Trophoblast cell (in vitro differentiated cells and primary cell): ENCODE measurements around the gene LCK.

Experiments
- DNase-seq, 2 donors: peaks; one replicate each; pipeline ENCODE4 v3.0.0-alpha.2; 2016
- H2AFZ ChIP-seq: 2 replicates; pipeline ENCODE4 v1.6.1; 2013; ENCODE audit warnings: low read length, moderate library complexity, mild to moderate bottlenecking; ENCODE audit not compliant: insufficient read depth, poor library complexity
- H2AK5ac ChIP-seq: 2 replicates; pipeline ENCODE4 v1.6.1; 2013; ENCODE audit warnings: mild to moderate bottlenecking, low read length
- H2BK120ac ChIP-seq: 2 replicates; pipeline ENCODE4 v1.6.1; 2013; ENCODE audit warnings: low read length, mild to moderate bottlenecking, moderate library complexity; ENCODE audit not compliant: insufficient read depth, poor library complexity
- H2BK12ac ChIP-seq: 2 replicates; pipeline ENCODE4 v1.6.1; 2013; ENCODE audit warnings: mild to moderate bottlenecking, low read length, moderate library complexity
- H2BK5ac ChIP-seq: 2 replicates; pipeline ENCODE4 v1.6.1; 2013; ENCODE audit warnings: low read length, low read depth, moderate library complexity, mild to moderate bottlenecking; ENCODE audit not compliant: poor library complexity
- H3K14ac ChIP-seq: 2 replicates; pipeline ENCODE4 v1.6.1; 2013; ENCODE audit warnings: mild to moderate bottlenecking, low read length
- H3K18ac ChIP-seq: 2 replicates; pipeline ENCODE4 v1.6.1; 2013; ENCODE audit warnings: mild to moderate bottlenecking, low read length
- H3K23ac ChIP-seq: 2 replicates; pipeline ENCODE4 v1.6.1; 2013; ENCODE audit warnings: low read length
- H3K27ac ChIP-seq: 2 replicates; pipeline ENCODE4 v1.5.1; 2013; ENCODE audit warnings: low read depth, mild to moderate bottlenecking, inconsistent platforms, low read length, moderate library complexity
- H3K27me3 ChIP-seq: 2 replicates; pipeline ENCODE4 v1.6.1; 2013; ENCODE audit warnings: inconsistent platforms, mild to moderate bottlenecking, low read length, moderate library complexity; ENCODE audit not compliant: insufficient read depth
- H3K36me3 ChIP-seq, 2 experiments: 1 replicate in 1 of 2; 2 replicates in 1 of 2; pipeline ENCODE4 v1.6.1; 2013; ENCODE audit warnings: low read length in 2 of 2, mild to moderate bottlenecking in 2 of 2, moderate library complexity in 1 of 2; ENCODE audit not compliant: insufficient read depth in 2 of 2, control insufficient read depth in 1 of 2
- H3K4ac ChIP-seq: 2 replicates; pipeline ENCODE4 v1.6.1; 2013; ENCODE audit warnings: low read depth, mild to moderate bottlenecking, low read length, moderate library complexity
- H3K4me1 ChIP-seq, 2 experiments: 1 replicate in 1 of 2; 2 replicates in 1 of 2; pipeline ENCODE4 v1.6.1; 2013; ENCODE audit warnings: low read length in 2 of 2, mild to moderate bottlenecking in 2 of 2, moderate library complexity in 1 of 2; ENCODE audit not compliant: insufficient read depth in 2 of 2, control insufficient read depth in 1 of 2
- H3K4me2 ChIP-seq: 2 replicates; pipeline ENCODE4 v1.6.1; 2013; ENCODE audit warnings: inconsistent platforms, mild to moderate bottlenecking, low read length, moderate library complexity
- H3K4me3 ChIP-seq: 2 replicates; pipeline ENCODE4 v1.5.1; 2013; ENCODE audit warnings: mild to moderate bottlenecking, low read depth, low read length, inconsistent platforms
- H3K79me1 ChIP-seq: one replicate; pipeline ENCODE4 v1.6.1; 2013; ENCODE audit warnings: low read length
- H3K79me2 ChIP-seq: 2 replicates; pipeline ENCODE4 v1.6.1; 2013; ENCODE audit warnings: low read length, mild to moderate bottlenecking; ENCODE audit not compliant: control insufficient read depth, insufficient read depth, poor library complexity
- H3K9ac ChIP-seq: 2 replicates; pipeline ENCODE4 v1.6.1; 2013; ENCODE audit warnings: mild to moderate bottlenecking, low read length
- H3K9me3 ChIP-seq: 2 replicates; pipeline ENCODE4 v1.6.1; 2013; ENCODE audit warnings: low read depth, mild to moderate bottlenecking, control low read depth, inconsistent platforms, low read length; ENCODE audit not compliant: insufficient read depth
- H4K12ac ChIP-seq: 2 replicates; pipeline ENCODE4 v1.6.1; 2013; ENCODE audit warnings: low read depth, mild to moderate bottlenecking, low read length, moderate library complexity
- H4K8ac ChIP-seq: 2 replicates; pipeline ENCODE4 v1.6.1; 2013; ENCODE audit warnings: low read depth, mild to moderate bottlenecking, low read length, moderate library complexity
- H4K91ac ChIP-seq: one replicate; pipeline ENCODE4 v1.6.1; 2013; ENCODE audit warnings: low read depth, mild to moderate bottlenecking, low read length, moderate library complexity
- WGBS: extraction: QIAGEN DNeasy Blood & Tissue Kit; methylation state at CpG from one replicate; pipeline ENCODE4 v1.1.7; 2013; ENCODE audit warnings: missing lambda C conversion rate; ENCODE audit not compliant: insufficient read length, insufficient coverage; ENCODE audit errors: extremely low coverage; 5-methylcytosine and 5-hydroxymethylcytosine counted together

The LCK gene

GRCh38 chr1:32309960-32310359 lies 58.9 kb downstream of the LCK start:
- no peaks in the 10 kb centered on the region for H3K79me1 ChIP-seq
- no peak overlapping the region for H3K27ac ChIP-seq
- no peak overlapping the region for H2AFZ ChIP-seq
- H4K8ac ChIP-seq, result no peak overlapping the region
- H4K91ac ChIP-seq, result no peak overlapping the region
- DNase-seq, result no peak
- no peaks in the 10 kb centered on the region for H3K4me1 ChIP-seq
- no peak overlapping the region for H3K4me2 ChIP-seq
- no CpG with 5 or more reads among the region's 1 CpG for WGBS
- H2BK12ac ChIP-seq, result no peak overlapping the region
- no peak overlapping the region for H3K14ac ChIP-seq
- H4K12ac ChIP-seq, result no peak overlapping the region
- no peaks in the 10 kb centered on the region for H3K27me3 ChIP-seq
- peaks cover 0 to 6% of the 10 kb centered on the region in 2 experiments for H3K36me3 ChIP-seq
- no peaks in the 10 kb centered on the region for H3K79me2 ChIP-seq
- H3K18ac ChIP-seq, result no peak overlapping the region
- no peak overlapping the region for H2AK5ac ChIP-seq
- H3K4me3 ChIP-seq, result no peak overlapping the region
- H3K9ac ChIP-seq, result no peak overlapping the region
- no peak overlapping the region for H2BK120ac ChIP-seq
- H3K4ac ChIP-seq, result no peak overlapping the region
- H3K23ac ChIP-seq, result no peak overlapping the region
- H3K9me3 ChIP-seq, result no peaks in the 10 kb centered on the region
- H2BK5ac ChIP-seq, result no peak overlapping the region

GRCh38 chr1:32311709-32312393 lies 60.8 kb downstream of the LCK start:
- H2AFZ ChIP-seq, result no peak overlapping the region
- H3K27me3 ChIP-seq, result no peaks in the 10 kb centered on the region
- no peak overlapping the region for H2AK5ac ChIP-seq
- no peak overlapping the region for H2BK12ac ChIP-seq
- no peak overlapping the region for H3K4ac ChIP-seq
- WGBS, result no CpG with 5 or more reads among the region's 2 CpGs
- no peak for DNase-seq
- H3K36me3 ChIP-seq, result peaks cover 2 to 3% of the 10 kb centered on the region in 2 experiments
- H3K18ac ChIP-seq, result no peak overlapping the region
- H4K8ac ChIP-seq, result no peak overlapping the region
- H2BK120ac ChIP-seq, result no peak overlapping the region
- H3K4me1 ChIP-seq, result no peaks in the 10 kb centered on the region
- no peak overlapping the region for H4K12ac ChIP-seq
- H3K9ac ChIP-seq, result no peak overlapping the region
- H2BK5ac ChIP-seq, result no peak overlapping the region
- H3K4me3 ChIP-seq, result no peak overlapping the region
- no peak overlapping the region for H3K14ac ChIP-seq
- H3K23ac ChIP-seq, result no peak overlapping the region
- no peaks in the 10 kb centered on the region for H3K79me2 ChIP-seq
- no peak overlapping the region for H3K4me2 ChIP-seq
- H3K9me3 ChIP-seq, result no peaks in the 10 kb centered on the region
- no peak overlapping the region for H3K27ac ChIP-seq
- no peak overlapping the region for H4K91ac ChIP-seq
- H3K79me1 ChIP-seq, result no peaks in the 10 kb centered on the region

GRCh38 chr1:32316903-32317277 lies 65.8 kb downstream of the LCK start:
- Histone ChIP-seq H2AFZ (no peak overlapping the region), H4K12ac (no peak overlapping the region), H2BK120ac (no peak overlapping the region), H3K4me1 (no peaks in the 10 kb centered on the region), H3K4me2 (no peak overlapping the region), H3K27me3 (no peaks in the 10 kb centered on the region), H3K18ac (no peak overlapping the region), H3K4me3 (no peak overlapping the region), H3K4ac (no peak overlapping the region), H3K23ac (no peak overlapping the region), H3K9me3 (no peaks in the 10 kb centered on the region), H2AK5ac (no peak overlapping the region), H4K91ac (no peak overlapping the region), H3K9ac (no peak overlapping the region), H2BK5ac (no peak overlapping the region), H3K36me3 (peaks cover 13 to 22% of the 10 kb centered on the region in 2 experiments), H3K79me1 (no peaks in the 10 kb centered on the region), H4K8ac (no peak overlapping the region), H3K27ac (no peak overlapping the region), H3K79me2 (no peaks in the 10 kb centered on the region), H3K14ac (no peak overlapping the region), H2BK12ac (no peak overlapping the region)
- no CpG with 5 or more reads among the region's 3 CpGs for WGBS
- no peak for DNase-seq

- H3K4me1 ChIP-seq, result no peaks in the 10 kb centered on the region
- H3K4ac ChIP-seq, result no peak overlapping the region
- no peak overlapping the region for H2BK120ac ChIP-seq
- no peak overlapping the region for H3K14ac ChIP-seq
- H3K9ac ChIP-seq, result no peak overlapping the region
- no peak overlapping the region for H2AFZ ChIP-seq
- no peaks in the 10 kb centered on the region for H3K79me2 ChIP-seq
- no peak overlapping the region for H4K8ac ChIP-seq
- H3K79me1 ChIP-seq, result no peaks in the 10 kb centered on the region
- H3K18ac ChIP-seq, result no peak overlapping the region
- H3K4me3 ChIP-seq, result no peak overlapping the region
- no peaks in the 10 kb centered on the region for H3K9me3 ChIP-seq
- no peaks in the 10 kb centered on the region for H3K27me3 ChIP-seq
- no peak overlapping the region for H3K23ac ChIP-seq
- H3K36me3 ChIP-seq, result peaks cover 13 to 23% of the 10 kb centered on the region in 2 experiments
- no peak overlapping the region for H4K12ac ChIP-seq
- no peak for DNase-seq
- H3K27ac ChIP-seq, result no peak overlapping the region
- no CpG with 5 or more reads among the region's 10 CpGs for WGBS
- no peak overlapping the region for H3K4me2 ChIP-seq
- H2AK5ac ChIP-seq, result no peak overlapping the region
- H4K91ac ChIP-seq, result no peak overlapping the region
- no peak overlapping the region for H2BK12ac ChIP-seq
- H2BK5ac ChIP-seq, result no peak overlapping the region
These were observed 67.2 kb downstream of the LCK start for GRCh38 chr1:32318127-32318869.
